ENCODE data around the gene SETBP1.

- TF ChIP-seq POLR2A (IDR thresholded peaks at IDR 0.05) (no peak), CTCF (IDR thresholded peaks at IDR 0.05) (no peak), EP300 (IDR thresholded peaks at IDR 0.05) (no peak)
Measured at GRCh38 chr18:44740000-44740399, 59.3 kb downstream of the SETBP1 start.
